Stimulated activated naive CD8-positive, alpha-beta T cell treated with anti-CD3 and anti-CD28 coated beads, Interleukin-15, Interleukin-2, amounts not matched to agents 100 ng/mL and 50 ng/mL, for 24 hours (primary cell): ENCODE measurements around the gene PNMA6A.
"Not testable (repeated sequence)": the region's sequence is repeated elsewhere in the genome, so short reads cannot be mapped to it uniquely, and the experiment has no call there.

ENCODE experiments used
- H3K27ac Mint-ChIP-seq: one replicate; pipeline ENCODE4 v1.8.0; 2021; ENCODE audit warnings: mild to moderate bottlenecking, mixed read lengths
- H3K27me3 Mint-ChIP-seq: one replicate; pipeline ENCODE4 v1.8.0; 2021; ENCODE audit warnings: mixed read lengths
- H3K36me3 Mint-ChIP-seq: one replicate; pipeline ENCODE4 v1.8.0; 2021; ENCODE audit warnings: low read depth, mixed read lengths
- H3K4me1 Mint-ChIP-seq: one replicate; pipeline ENCODE4 v1.8.0; 2021; ENCODE audit warnings: low read depth, mixed read lengths
- H3K4me3 Mint-ChIP-seq: one replicate; pipeline ENCODE4 v1.8.0; 2021; ENCODE audit warnings: mild to moderate bottlenecking, mixed read lengths
- H3K9me3 Mint-ChIP-seq: one replicate; pipeline ENCODE4 v1.8.0; 2021; ENCODE audit warnings: mixed read lengths

The PNMA6A gene

DNA sequence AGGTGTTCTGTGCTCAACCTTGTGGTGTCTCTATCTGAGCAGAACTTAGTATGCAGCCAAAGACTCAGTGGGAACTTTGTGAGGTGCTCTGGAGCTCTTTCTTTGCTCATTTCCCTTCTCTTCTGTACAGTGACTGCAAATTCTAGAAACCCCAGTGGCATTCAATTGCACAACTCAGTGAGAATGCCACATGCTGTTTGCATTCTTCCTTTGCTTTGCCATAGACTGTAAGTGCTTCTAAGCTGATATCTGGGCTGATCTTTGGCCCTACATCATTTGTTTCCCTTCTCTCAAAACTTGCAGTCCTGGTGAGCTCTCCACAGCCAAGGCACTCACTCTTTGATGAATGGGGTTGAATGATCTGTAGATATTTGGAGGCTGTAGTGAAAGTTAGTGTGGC is 8.9 kb upstream of the PNMA6A start:
- no peak overlapping the region for H3K27ac Mint-ChIP-seq
- H3K9me3 Mint-ChIP-seq = no peaks in the 10 kb centered on the region
- H3K4me3 Mint-ChIP-seq = no peak overlapping the region
- H3K4me1 Mint-ChIP-seq = peaks cover 3% of the 10 kb centered on the region
- no peaks in the 10 kb centered on the region for H3K27me3 Mint-ChIP-seq
- no peaks in the 10 kb centered on the region for H3K36me3 Mint-ChIP-seq

DNA sequence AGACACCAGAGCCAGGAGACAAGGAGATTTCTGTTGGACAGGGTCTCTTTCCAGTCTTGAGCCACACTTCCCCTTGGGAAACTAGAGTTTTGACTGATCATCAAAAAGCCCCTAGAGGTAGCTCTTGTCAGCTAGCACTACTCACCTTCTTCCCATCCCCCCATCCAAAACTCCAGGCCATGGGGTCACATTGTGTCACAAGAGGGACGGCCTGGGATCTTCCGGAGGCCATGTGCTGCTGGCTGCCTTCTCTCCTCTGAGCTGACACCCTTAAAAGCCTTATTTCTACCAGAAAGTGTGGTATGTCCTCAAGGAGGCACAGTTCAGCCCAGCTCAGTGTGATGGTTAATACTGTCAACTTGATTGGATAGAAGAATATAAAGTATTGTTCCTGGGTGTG is 8.2 kb upstream of the PNMA6A start:
- H3K27me3 Mint-ChIP-seq = no peaks in the 10 kb centered on the region
- no peaks in the 10 kb centered on the region for H3K9me3 Mint-ChIP-seq
- peaks cover 3% of the 10 kb centered on the region for H3K4me1 Mint-ChIP-seq
- no peaks in the 10 kb centered on the region for H3K36me3 Mint-ChIP-seq
- H3K27ac Mint-ChIP-seq = no peak overlapping the region
- no peak overlapping the region for H3K4me3 Mint-ChIP-seq

DNA sequence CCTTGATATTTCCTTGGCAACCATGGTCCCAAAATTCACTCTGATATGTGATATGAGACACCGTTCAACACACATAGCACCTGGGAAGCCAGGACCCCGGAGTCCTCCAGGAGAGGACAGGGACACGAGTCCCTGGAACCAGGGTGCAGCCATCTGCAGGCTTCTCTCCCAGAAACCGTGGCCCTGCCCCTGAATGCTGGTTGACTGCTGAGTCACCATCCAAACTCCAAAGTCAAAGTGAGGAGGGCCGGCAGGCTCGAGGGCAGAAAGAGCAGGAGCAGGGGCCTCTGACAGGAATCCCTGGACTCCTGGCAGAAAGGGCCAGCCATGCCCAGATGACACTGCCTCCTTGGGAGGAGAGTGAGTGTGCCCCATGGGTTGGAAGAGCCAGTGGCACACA is 6.9 kb upstream of the PNMA6A start:
- Mint-ChIP-seq H3K27ac (no peak overlapping the region), H3K36me3 (no peaks in the 10 kb centered on the region), H3K9me3 (no peaks in the 10 kb centered on the region), H3K27me3 (no peaks in the 10 kb centered on the region), H3K4me3 (no peak overlapping the region), H3K4me1 (peaks cover 3% of the 10 kb centered on the region)

DNA sequence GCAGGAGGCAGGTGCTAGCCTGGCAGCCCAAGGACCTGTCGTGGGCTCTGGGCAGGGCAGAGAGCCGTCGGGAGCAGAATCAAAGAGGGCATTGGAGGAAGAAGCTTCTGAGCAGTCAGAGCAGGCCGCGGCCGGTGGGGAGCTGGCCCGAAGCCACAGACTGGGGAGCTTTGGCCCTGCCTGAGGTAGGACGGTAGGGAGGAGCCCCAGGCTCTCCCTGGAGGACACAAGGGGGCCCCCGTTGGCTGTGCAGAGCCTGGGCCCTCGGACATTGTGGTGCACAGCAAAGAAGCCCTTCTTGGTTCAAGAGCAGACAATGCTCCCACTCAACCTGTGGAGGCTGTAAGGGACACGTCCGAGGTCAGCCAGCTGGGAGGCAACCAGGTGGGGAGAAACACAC is 5.9 kb upstream of the PNMA6A start:
- H3K4me1 Mint-ChIP-seq, H3K4me3 Mint-ChIP-seq, H3K27ac Mint-ChIP-seq, H3K27me3 Mint-ChIP-seq, H3K9me3 Mint-ChIP-seq, H3K36me3 Mint-ChIP-seq: not testable (repeated sequence)

DNA sequence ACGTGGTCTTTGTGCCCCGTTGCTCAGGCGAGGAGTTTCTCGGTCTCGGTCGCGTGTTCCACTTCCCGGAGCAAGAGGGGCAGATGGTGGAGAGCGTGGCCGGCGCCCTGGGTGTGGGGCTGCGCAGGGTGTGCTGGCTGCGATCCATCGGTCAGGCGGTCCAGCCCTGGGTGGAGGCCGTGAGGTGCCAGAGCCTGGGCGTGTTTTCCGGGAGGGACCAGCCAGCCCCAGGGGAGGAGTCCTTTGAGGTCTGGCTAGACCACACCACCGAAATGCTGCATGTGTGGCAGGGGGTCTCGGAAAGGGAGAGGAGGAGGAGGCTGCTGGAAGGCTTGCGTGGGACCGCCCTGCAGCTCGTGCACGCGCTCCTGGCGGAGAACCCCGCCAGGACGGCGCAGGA is 1.1 kb downstream of the PNMA6A start:
- not testable (repeated sequence) for H3K4me3 Mint-ChIP-seq, H3K4me1 Mint-ChIP-seq, H3K9me3 Mint-ChIP-seq, H3K27me3 Mint-ChIP-seq, H3K27ac Mint-ChIP-seq, H3K36me3 Mint-ChIP-seq

DNA sequence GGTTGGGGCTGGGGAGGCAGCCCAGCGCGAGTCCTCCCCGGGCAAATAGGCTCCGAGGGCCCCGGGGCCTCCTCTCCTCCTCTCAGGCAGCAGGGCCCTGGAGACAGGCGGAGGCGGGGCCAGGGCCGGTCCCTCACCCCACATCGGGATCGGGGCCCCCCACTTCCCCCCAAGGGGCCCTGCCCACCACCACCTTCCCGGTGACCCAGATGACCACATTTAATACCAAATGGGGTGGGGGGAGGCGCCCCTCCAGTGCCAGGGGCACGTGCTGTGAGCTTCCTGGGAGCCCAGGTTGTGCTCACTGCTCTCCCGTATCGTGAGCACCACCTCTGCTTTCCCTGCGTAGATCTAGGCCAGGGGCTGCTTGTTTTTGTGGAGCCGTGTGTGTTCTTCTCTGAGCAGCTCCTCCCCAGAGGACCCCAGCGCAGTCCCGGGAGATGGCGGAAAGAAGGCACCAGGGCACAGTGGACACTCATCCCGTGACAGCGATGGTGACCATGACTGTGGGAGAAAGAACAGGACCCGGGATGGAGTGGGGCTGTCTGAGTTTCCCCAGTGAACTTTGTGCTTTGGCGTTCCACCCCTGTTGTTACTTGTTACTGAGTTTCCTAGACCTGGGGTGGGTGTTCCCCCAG is 2.1 kb downstream of the PNMA6A start:
- H3K4me3 Mint-ChIP-seq = no peak overlapping the region
- H3K9me3 Mint-ChIP-seq = no peaks in the 10 kb centered on the region
- no peaks in the 10 kb centered on the region for H3K36me3 Mint-ChIP-seq
- H3K27ac Mint-ChIP-seq = no peak overlapping the region
- no peaks in the 10 kb centered on the region for H3K27me3 Mint-ChIP-seq
- H3K4me1 Mint-ChIP-seq = no peaks in the 10 kb centered on the region

DNA sequence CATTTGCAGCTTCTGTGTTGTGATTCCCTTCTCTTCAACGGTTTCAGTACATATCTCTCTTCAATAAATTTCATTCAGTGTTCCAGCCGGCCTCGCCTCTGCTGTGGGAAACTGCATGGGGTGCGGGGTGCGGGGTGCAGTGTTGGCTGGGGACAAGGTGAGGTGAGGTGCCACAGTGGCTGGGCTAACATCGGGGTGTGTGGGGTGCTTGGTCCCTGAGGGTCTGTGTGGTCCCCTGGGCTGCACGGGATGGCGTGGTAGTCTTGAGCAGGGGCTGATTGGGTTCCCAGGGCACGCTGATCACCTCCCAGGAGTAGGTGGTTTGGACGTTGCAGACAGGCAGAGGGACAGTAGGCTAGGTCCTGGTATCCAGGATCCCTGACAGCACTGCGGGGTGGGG is 2.7 kb downstream of the PNMA6A start:
- no peak overlapping the region for H3K27ac Mint-ChIP-seq
- no peaks in the 10 kb centered on the region for H3K9me3 Mint-ChIP-seq
- H3K27me3 Mint-ChIP-seq = no peaks in the 10 kb centered on the region
- H3K36me3 Mint-ChIP-seq = no peaks in the 10 kb centered on the region
- H3K4me3 Mint-ChIP-seq = no peak overlapping the region
- H3K4me1 Mint-ChIP-seq = no peaks in the 10 kb centered on the region

DNA sequence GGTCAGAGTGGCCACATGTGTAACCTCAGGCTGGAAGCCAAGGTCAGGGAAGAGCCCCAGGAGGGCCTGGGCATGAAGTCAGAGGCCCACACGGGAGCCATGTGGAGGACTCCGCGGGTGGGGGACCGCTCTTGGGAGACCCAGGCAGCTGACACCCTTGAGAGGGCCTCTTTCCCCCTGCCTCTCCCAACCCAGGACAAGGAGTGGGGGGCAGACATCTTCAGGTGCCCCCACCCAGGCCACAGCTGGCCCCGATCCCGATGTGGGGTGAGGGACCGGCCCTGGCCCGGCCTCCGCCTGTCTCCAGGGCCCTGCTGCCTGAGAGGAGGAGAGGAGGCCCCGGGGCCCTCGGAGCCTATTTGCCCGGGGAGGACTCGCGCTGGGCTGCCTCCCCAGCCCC is 3.1 kb downstream of the PNMA6A start:
- no peaks in the 10 kb centered on the region for H3K9me3 Mint-ChIP-seq
- H3K27me3 Mint-ChIP-seq = no peaks in the 10 kb centered on the region
- H3K4me1 Mint-ChIP-seq = no peaks in the 10 kb centered on the region
- H3K4me3 Mint-ChIP-seq = no peak overlapping the region
- no peaks in the 10 kb centered on the region for H3K36me3 Mint-ChIP-seq
- no peak overlapping the region for H3K27ac Mint-ChIP-seq

DNA sequence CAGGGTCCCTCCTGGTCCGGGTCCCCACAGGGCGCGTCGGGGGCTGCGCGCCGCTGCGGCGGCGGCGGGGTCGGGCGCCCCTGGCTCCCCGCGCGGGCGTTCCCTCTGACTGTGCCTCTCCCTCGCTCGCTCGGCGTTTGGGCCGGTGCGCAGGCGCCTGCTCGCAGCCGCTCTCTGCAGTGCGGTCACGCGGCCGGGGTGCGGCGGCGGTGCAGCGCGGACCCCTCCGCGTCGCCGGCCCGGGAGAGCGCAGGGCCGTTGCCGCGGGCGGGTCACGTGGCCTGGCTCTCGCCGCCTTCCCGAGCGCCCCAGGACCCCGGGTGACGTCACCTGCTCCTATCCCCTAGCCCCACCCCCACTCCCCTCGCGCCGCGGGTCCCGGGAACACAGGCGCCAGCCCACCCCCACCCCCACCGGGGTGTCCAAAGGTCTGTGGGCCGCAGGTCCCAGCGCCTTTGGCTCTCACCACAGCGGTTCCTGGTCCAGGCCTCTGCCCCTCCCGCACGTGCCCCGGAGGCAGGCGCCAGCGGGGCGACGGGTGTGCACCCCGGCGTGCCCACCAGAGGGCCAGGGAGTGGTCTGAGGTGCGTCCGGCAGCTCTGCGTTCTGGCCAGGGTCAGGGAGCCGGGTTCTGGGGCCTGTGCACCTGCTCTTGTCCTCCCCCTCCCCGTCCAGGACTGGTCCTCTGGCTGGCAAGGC is 5.3 kb downstream of the PNMA6A start:
- H3K4me1 Mint-ChIP-seq, H3K36me3 Mint-ChIP-seq, H3K9me3 Mint-ChIP-seq, H3K27me3 Mint-ChIP-seq, H3K27ac Mint-ChIP-seq, H3K4me3 Mint-ChIP-seq: not testable (repeated sequence)

DNA sequence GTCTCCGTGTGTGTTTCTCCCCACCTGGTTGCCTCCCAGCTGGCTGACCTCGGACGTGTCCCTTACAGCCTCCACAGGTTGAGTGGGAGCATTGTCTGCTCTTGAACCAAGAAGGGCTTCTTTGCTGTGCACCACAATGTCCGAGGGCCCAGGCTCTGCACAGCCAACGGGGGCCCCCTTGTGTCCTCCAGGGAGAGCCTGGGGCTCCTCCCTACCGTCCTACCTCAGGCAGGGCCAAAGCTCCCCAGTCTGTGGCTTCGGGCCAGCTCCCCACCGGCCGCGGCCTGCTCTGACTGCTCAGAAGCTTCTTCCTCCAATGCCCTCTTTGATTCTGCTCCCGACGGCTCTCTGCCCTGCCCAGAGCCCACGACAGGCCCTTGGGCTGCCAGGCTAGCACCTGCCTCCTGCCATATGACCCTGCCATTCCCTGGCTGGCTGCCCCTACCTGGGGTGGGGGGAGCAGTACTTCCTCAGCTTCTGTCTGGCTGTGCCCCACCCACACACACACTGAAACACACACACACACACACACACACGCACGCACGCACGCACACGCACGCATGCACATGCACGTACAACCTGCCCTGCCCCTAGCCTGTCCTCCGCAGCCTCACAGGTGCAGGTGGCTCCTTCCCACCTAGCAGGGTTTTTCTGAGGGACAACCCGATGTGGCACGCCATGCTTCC is 11.1 kb downstream of the PNMA6A start:
- H3K9me3 Mint-ChIP-seq, H3K27ac Mint-ChIP-seq, H3K4me3 Mint-ChIP-seq, H3K27me3 Mint-ChIP-seq, H3K36me3 Mint-ChIP-seq, H3K4me1 Mint-ChIP-seq: not testable (repeated sequence)

DNA sequence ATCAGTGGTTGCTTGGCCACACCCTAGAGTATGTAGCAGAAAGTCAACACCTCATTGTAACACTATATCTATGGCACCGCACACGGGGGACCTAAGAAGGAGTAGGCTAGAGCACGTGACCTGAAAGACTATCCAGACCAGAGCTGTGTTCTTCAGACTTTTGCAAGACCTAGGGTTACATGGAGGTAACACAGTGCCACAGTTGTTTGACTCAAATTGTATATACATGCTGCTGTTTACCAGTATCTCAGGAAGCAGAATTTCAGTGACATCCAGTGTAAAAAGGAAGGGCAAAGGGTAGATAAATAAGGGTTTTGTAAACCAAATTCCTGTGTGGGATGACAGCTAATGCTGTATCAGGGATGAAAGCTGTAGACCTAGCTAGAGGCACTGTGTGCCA is 30.2 kb downstream of the PNMA6A start:
- peaks cover 6% of the 10 kb centered on the region for H3K4me1 Mint-ChIP-seq
- H3K27me3 Mint-ChIP-seq = no peaks in the 10 kb centered on the region
- H3K4me3 Mint-ChIP-seq = no peak overlapping the region
- peaks cover 22% of the 10 kb centered on the region for H3K9me3 Mint-ChIP-seq
- H3K27ac Mint-ChIP-seq = no peak overlapping the region
- H3K36me3 Mint-ChIP-seq = no peaks in the 10 kb centered on the region

DNA sequence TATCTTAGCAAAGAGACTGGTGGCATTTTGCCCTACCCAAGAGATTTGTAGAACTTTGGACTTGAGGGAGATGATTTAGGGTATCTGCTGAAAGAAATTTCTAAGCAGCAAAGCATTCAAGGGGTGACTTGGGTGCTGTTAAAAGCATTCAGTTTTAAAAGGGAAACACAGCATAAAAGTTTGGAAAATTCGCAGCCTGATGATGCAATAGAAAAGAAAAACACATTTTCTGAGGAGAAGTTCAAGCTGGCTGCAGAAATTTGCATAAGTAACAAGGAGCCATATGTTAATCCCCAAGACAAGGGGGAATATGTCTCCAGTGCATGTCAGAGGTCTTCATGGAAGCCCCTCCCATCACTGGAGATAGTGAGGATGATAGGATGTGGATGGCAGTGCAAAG is 32.7 kb downstream of the PNMA6A start:
- H3K27me3 Mint-ChIP-seq, H3K27ac Mint-ChIP-seq, H3K4me3 Mint-ChIP-seq, H3K4me1 Mint-ChIP-seq, H3K36me3 Mint-ChIP-seq: not testable (repeated sequence)
- peaks cover 22% of the 10 kb centered on the region for H3K9me3 Mint-ChIP-seq

DNA sequence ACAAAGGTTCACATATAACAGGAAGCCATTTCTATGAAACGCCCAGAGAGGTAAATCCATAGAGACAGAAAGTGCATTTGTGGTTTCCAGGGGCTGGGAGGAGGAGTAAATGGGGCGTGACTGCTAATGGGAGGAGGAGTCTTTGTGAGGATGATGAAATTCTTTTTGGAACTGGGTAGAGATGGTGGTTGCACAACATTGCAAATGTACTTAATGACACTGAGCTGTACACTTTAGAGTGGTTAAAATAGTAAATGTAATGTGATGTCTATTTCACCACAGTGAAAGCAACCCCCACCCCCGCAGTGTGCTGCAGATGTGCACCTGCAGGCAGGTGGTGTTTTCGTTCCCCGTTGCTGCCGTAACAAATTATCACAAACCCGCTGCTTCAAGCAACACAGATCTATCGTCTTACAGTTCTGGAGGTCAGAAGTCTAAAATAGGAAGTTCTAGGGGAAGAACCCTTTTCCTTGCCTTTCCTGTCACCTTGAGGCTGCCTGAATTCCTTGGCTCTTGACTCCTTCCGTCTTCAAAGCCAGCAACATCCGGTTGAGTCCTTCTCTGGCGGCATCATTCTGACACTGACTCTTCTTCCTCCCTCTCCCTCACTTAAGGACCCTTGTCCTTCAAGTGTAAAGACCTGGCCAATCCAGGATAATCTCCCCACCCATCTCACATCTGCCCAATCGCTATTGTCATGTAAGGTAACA is 34.0 kb downstream of the PNMA6A start:
- peaks cover 16% of the 10 kb centered on the region for H3K9me3 Mint-ChIP-seq
- H3K4me1 Mint-ChIP-seq, H3K4me3 Mint-ChIP-seq, H3K27me3 Mint-ChIP-seq, H3K36me3 Mint-ChIP-seq: not testable (repeated sequence)
- peak overlapping the region; percentile 58 for H3K27ac Mint-ChIP-seq

DNA sequence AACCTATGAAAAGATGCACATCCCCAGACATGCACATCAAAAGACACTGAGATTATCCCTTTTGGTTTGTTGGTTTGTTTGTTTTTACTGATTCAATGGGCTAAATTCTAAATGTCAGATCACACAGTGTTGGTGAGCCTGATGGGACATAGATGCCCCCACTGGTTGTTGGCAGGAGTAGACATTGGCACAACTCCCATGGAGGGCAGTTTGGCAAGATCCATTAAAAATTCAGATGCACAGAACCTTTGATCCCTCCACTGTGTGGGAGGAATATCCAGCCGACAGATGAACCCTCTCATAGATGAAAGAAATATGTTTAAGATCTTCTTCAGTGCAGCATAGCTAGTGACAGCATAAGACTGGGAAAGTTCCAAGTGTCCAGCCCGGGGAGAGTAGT is 38.5 kb downstream of the PNMA6A start:
- H3K36me3 Mint-ChIP-seq, H3K4me1 Mint-ChIP-seq, H3K9me3 Mint-ChIP-seq, H3K27me3 Mint-ChIP-seq, H3K4me3 Mint-ChIP-seq, H3K27ac Mint-ChIP-seq: not testable (repeated sequence)

DNA sequence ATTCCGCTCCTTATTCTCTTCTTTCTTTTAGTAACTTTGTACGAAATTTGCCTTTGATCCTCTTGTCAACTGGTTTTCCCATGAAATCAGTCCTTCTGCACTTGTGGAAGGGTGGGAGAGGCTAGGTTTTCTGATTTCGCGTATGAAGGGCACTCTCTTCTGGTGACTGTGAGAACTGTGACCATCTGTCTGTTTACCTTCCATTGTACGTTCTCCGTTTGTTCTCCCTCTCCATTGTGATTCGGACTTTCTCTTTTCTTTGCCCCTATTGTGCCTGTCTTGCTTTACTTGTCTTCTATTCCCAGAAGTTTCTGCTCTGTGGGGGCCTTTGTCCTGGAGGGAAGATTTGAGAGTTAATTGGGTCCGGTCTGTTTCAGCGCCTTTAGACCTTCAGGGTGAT is 41.6 kb downstream of the PNMA6A start:
- not testable (repeated sequence) for H3K4me3 Mint-ChIP-seq, H3K9me3 Mint-ChIP-seq, H3K27ac Mint-ChIP-seq, H3K4me1 Mint-ChIP-seq, H3K36me3 Mint-ChIP-seq, H3K27me3 Mint-ChIP-seq
